Right lobe of liver (tissue), 4 donors: ENCODE data around the gene CABP7.

Experiments used
- POLR2A ChIP-seq: fragments of 450-650 bp; IDR thresholded peaks from one replicate; pipeline ENCODE4 v1.6.1; 2017; ENCODE audit warnings: antibody characterized with exemption, mild to moderate bottlenecking
- TF ChIP-seq, protein P1 (sequence below), 4 donors: fragments of 200-600 bp in 3 of 4; fragments of 450-650 bp in 1 of 4; IDR thresholded peaks; one replicate each; pipeline versions ENCODE4 v1.5.1 to v1.8.0; 2016 to 2022; ENCODE audit warnings: antibody characterized with exemption in 4 of 4, mild to moderate bottlenecking in 2 of 4
- donor health status: DM: no; HTN: no; CAD: no.
- donor health status: DM: no; HTN: no; CAD: no.
- donor health status: DM: no; HTN: yes; CAD: no.

DNA sequence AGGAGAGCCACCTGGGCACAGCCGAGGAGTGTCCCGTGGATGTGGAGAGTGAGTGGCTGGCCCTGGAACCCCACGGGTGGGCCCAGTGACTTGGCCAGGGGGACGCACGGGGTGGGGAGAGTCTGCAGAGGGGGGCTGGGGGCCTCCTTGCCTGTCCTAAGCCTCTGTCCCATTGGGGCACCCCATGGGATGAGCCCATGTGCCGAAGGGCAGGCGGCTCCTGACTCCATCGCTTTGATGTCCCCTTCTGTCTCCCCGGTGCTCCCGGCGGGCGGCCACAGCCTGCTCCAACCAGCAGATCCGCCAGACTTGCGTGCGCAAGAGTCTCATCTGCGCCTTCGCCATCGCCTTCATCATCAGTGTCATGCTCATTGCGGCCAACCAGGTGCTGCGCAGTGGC lies 9.4 kb downstream of the CABP7 start:
- no peak for TF ChIP-seq POLR2A
- TF ChIP-seq, protein P1, sequence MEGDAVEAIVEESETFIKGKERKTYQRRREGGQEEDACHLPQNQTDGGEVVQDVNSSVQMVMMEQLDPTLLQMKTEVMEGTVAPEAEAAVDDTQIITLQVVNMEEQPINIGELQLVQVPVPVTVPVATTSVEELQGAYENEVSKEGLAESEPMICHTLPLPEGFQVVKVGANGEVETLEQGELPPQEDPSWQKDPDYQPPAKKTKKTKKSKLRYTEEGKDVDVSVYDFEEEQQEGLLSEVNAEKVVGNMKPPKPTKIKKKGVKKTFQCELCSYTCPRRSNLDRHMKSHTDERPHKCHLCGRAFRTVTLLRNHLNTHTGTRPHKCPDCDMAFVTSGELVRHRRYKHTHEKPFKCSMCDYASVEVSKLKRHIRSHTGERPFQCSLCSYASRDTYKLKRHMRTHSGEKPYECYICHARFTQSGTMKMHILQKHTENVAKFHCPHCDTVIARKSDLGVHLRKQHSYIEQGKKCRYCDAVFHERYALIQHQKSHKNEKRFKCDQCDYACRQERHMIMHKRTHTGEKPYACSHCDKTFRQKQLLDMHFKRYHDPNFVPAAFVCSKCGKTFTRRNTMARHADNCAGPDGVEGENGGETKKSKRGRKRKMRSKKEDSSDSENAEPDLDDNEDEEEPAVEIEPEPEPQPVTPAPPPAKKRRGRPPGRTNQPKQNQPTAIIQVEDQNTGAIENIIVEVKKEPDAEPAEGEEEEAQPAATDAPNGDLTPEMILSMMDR (IDR thresholded peaks at IDR 0.05), result no peak
